Trophoblast cell (in vitro differentiated cells and primary cell): ENCODE measurements around the gene GRID1.
A peak's percentile ranks its signal among the peaks of the same experiment; 100 is the strongest.

Source experiments
- DNase-seq, 2 donors: peaks; one replicate each; pipeline ENCODE4 v3.0.0-alpha.2; 2016
- H2AFZ ChIP-seq: 2 replicates; pipeline ENCODE4 v1.6.1; 2013; ENCODE audit warnings: low read length, moderate library complexity, mild to moderate bottlenecking; ENCODE audit not compliant: insufficient read depth, poor library complexity
- H2AK5ac ChIP-seq: 2 replicates; pipeline ENCODE4 v1.6.1; 2013; ENCODE audit warnings: mild to moderate bottlenecking, low read length
- H2BK120ac ChIP-seq: 2 replicates; pipeline ENCODE4 v1.6.1; 2013; ENCODE audit warnings: low read length, mild to moderate bottlenecking, moderate library complexity; ENCODE audit not compliant: insufficient read depth, poor library complexity
- H2BK12ac ChIP-seq: 2 replicates; pipeline ENCODE4 v1.6.1; 2013; ENCODE audit warnings: mild to moderate bottlenecking, low read length, moderate library complexity
- H2BK5ac ChIP-seq: 2 replicates; pipeline ENCODE4 v1.6.1; 2013; ENCODE audit warnings: low read length, low read depth, moderate library complexity, mild to moderate bottlenecking; ENCODE audit not compliant: poor library complexity
- H3K14ac ChIP-seq: 2 replicates; pipeline ENCODE4 v1.6.1; 2013; ENCODE audit warnings: mild to moderate bottlenecking, low read length
- H3K18ac ChIP-seq: 2 replicates; pipeline ENCODE4 v1.6.1; 2013; ENCODE audit warnings: mild to moderate bottlenecking, low read length
- H3K23ac ChIP-seq: 2 replicates; pipeline ENCODE4 v1.6.1; 2013; ENCODE audit warnings: low read length
- H3K27ac ChIP-seq: 2 replicates; pipeline ENCODE4 v1.5.1; 2013; ENCODE audit warnings: low read depth, mild to moderate bottlenecking, inconsistent platforms, low read length, moderate library complexity
- H3K27me3 ChIP-seq: 2 replicates; pipeline ENCODE4 v1.6.1; 2013; ENCODE audit warnings: inconsistent platforms, mild to moderate bottlenecking, low read length, moderate library complexity; ENCODE audit not compliant: insufficient read depth
- H3K36me3 ChIP-seq, 2 experiments: 1 replicate in 1 of 2; 2 replicates in 1 of 2; pipeline ENCODE4 v1.6.1; 2013; ENCODE audit warnings: low read length in 2 of 2, mild to moderate bottlenecking in 2 of 2, moderate library complexity in 1 of 2; ENCODE audit not compliant: insufficient read depth in 2 of 2, control insufficient read depth in 1 of 2
- H3K4ac ChIP-seq: 2 replicates; pipeline ENCODE4 v1.6.1; 2013; ENCODE audit warnings: low read depth, mild to moderate bottlenecking, low read length, moderate library complexity
- H3K4me1 ChIP-seq, 2 experiments: 1 replicate in 1 of 2; 2 replicates in 1 of 2; pipeline ENCODE4 v1.6.1; 2013; ENCODE audit warnings: low read length in 2 of 2, mild to moderate bottlenecking in 2 of 2, moderate library complexity in 1 of 2; ENCODE audit not compliant: insufficient read depth in 2 of 2, control insufficient read depth in 1 of 2
- H3K4me2 ChIP-seq: 2 replicates; pipeline ENCODE4 v1.6.1; 2013; ENCODE audit warnings: inconsistent platforms, mild to moderate bottlenecking, low read length, moderate library complexity
- H3K4me3 ChIP-seq: 2 replicates; pipeline ENCODE4 v1.5.1; 2013; ENCODE audit warnings: mild to moderate bottlenecking, low read depth, low read length, inconsistent platforms
- H3K79me1 ChIP-seq: one replicate; pipeline ENCODE4 v1.6.1; 2013; ENCODE audit warnings: low read length
- H3K79me2 ChIP-seq: 2 replicates; pipeline ENCODE4 v1.6.1; 2013; ENCODE audit warnings: low read length, mild to moderate bottlenecking; ENCODE audit not compliant: control insufficient read depth, insufficient read depth, poor library complexity
- H3K9ac ChIP-seq: 2 replicates; pipeline ENCODE4 v1.6.1; 2013; ENCODE audit warnings: mild to moderate bottlenecking, low read length
- H3K9me3 ChIP-seq: 2 replicates; pipeline ENCODE4 v1.6.1; 2013; ENCODE audit warnings: low read depth, mild to moderate bottlenecking, control low read depth, inconsistent platforms, low read length; ENCODE audit not compliant: insufficient read depth
- H4K12ac ChIP-seq: 2 replicates; pipeline ENCODE4 v1.6.1; 2013; ENCODE audit warnings: low read depth, mild to moderate bottlenecking, low read length, moderate library complexity
- H4K8ac ChIP-seq: 2 replicates; pipeline ENCODE4 v1.6.1; 2013; ENCODE audit warnings: low read depth, mild to moderate bottlenecking, low read length, moderate library complexity
- H4K91ac ChIP-seq: one replicate; pipeline ENCODE4 v1.6.1; 2013; ENCODE audit warnings: low read depth, mild to moderate bottlenecking, low read length, moderate library complexity
- WGBS: extraction: QIAGEN DNeasy Blood & Tissue Kit; methylation state at CpG from one replicate; pipeline ENCODE4 v1.1.7; 2013; ENCODE audit warnings: missing lambda C conversion rate; ENCODE audit not compliant: insufficient read length, insufficient coverage; ENCODE audit errors: extremely low coverage; 5-methylcytosine and 5-hydroxymethylcytosine counted together

GRID1 gene

GRCh38 chr10:86331861-86332260 is 34.7 kb downstream of the GRID1 start:
- no peak overlapping the region for H3K23ac ChIP-seq
- no peaks in the 10 kb centered on the region for H3K79me2 ChIP-seq
- no peak overlapping the region for H3K9ac ChIP-seq
- no peak overlapping the region for H3K18ac ChIP-seq
- no peak overlapping the region for H2BK12ac ChIP-seq
- H3K36me3 ChIP-seq = no peaks in the 10 kb centered on the region
- no peak for DNase-seq
- no peak overlapping the region for H2BK5ac ChIP-seq
- peaks cover 2% of the 10 kb centered on the region for H3K9me3 ChIP-seq
- no peak overlapping the region for H4K8ac ChIP-seq
- no peak overlapping the region for H2BK120ac ChIP-seq
- H4K91ac ChIP-seq = no peak overlapping the region
- no peak overlapping the region for H2AFZ ChIP-seq
- peaks cover 0 to 3% of the 10 kb centered on the region in 2 experiments for H3K4me1 ChIP-seq
- no peak overlapping the region for H3K4me3 ChIP-seq
- no CpG with 5 or more reads among the region's 8 CpGs for WGBS
- no peaks in the 10 kb centered on the region for H3K27me3 ChIP-seq
- no peak overlapping the region for H3K14ac ChIP-seq
- H3K4ac ChIP-seq = no peak overlapping the region
- H3K4me2 ChIP-seq = no peak overlapping the region
- H3K27ac ChIP-seq = no peak overlapping the region
- no peaks in the 10 kb centered on the region for H3K79me1 ChIP-seq
- no peak overlapping the region for H2AK5ac ChIP-seq
- no peak overlapping the region for H4K12ac ChIP-seq

DNA sequence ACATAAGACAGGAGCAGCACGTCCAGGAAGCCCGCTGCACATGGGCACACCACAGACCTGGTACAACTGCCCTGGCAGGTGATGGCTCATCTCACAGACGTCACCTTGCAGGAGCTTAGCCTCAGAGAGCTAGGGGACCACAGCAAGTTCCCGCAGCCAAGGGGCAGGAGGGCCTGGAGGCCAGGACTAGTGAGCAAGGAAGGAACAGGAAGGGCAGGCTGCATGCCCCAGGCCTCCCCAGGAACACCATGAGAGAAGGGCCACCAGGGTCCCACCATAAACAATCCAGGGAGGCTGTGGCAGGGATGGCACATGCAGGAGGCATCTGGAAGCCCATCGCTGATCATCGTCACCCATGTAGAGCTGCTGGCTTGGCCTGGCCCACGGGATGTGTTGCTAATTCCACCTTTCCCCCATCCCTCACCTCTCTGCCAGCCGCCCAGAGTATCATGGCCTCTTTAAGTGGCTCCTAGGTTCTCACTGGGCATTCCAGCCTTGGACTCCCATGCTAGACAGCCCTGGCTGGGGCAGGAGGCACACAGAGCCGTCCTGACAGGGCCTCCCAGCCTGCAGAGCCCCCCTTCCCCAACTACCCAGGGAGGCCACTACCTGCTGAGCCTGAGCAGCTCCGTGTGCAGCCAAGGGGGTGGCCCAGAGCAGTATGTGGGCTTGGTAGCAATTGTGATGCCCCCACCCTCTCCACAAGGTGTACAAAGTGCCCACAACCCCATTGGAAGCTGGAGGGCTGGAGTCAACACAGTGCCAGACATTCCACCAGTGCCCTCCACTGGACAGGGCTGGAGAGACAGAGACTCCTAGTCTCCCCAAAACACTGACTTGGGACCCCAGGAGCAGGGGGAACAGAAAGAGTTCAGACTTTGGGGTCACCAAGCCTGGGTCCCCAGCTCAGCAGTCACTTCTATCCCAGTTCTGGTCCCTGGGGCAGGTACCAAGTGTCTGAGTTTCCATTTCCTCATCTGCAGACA is 35.5 kb downstream of the GRID1 start:
- Histone ChIP-seq H3K27ac (no peak overlapping the region), H3K79me2 (no peaks in the 10 kb centered on the region), H3K18ac (no peak overlapping the region), H3K23ac (no peak overlapping the region), H3K4me3 (no peak overlapping the region), H2AK5ac (no peak overlapping the region), H3K14ac (no peak overlapping the region), H4K8ac (no peak overlapping the region), H4K91ac (no peak overlapping the region), H4K12ac (no peak overlapping the region), H2AFZ (no peak overlapping the region), H3K79me1 (no peaks in the 10 kb centered on the region), H3K27me3 (no peaks in the 10 kb centered on the region), H3K4ac (no peak overlapping the region), H3K9ac (no peak overlapping the region), H2BK12ac (no peak overlapping the region), H3K4me2 (no peak overlapping the region), H3K9me3 (peaks cover 2% of the 10 kb centered on the region), H3K4me1 (peaks cover 0 to 3% of the 10 kb centered on the region in 2 experiments), H2BK5ac (no peak overlapping the region), H2BK120ac (no peak overlapping the region), H3K36me3 (no peaks in the 10 kb centered on the region)
- no CpG with 5 or more reads among the region's 10 CpGs for WGBS
- no peak for DNase-seq

- H2AFZ ChIP-seq = no peak overlapping the region
- H3K27me3 ChIP-seq = no peaks in the 10 kb centered on the region
- no peak overlapping the region for H3K23ac ChIP-seq
- H3K4me1 ChIP-seq = peaks cover 0 to 3% of the 10 kb centered on the region in 2 experiments
- H4K91ac ChIP-seq = no peak overlapping the region
- peaks cover 2% of the 10 kb centered on the region for H3K9me3 ChIP-seq
- peak overlapping the region; percentile 37 for H3K4me3 ChIP-seq
- H3K4me2 ChIP-seq = no peak overlapping the region
- H3K4ac ChIP-seq = no peak overlapping the region
- DNase-seq = no peak
- no peak overlapping the region for H2BK120ac ChIP-seq
- no peak overlapping the region for H2BK5ac ChIP-seq
- no peak overlapping the region for H3K9ac ChIP-seq
- H2BK12ac ChIP-seq = no peak overlapping the region
- no peaks in the 10 kb centered on the region for H3K79me2 ChIP-seq
- no CpG with 5 or more reads among the region's 16 CpGs for WGBS
- H4K8ac ChIP-seq = no peak overlapping the region
- H3K79me1 ChIP-seq = no peaks in the 10 kb centered on the region
- H3K27ac ChIP-seq = no peak overlapping the region
- no peak overlapping the region for H3K14ac ChIP-seq
- no peak overlapping the region for H3K18ac ChIP-seq
- H3K36me3 ChIP-seq = no peaks in the 10 kb centered on the region
- H2AK5ac ChIP-seq = no peak overlapping the region
- no peak overlapping the region for H4K12ac ChIP-seq
Observed at GRCh38 chr10:86329896-86330680, 36.5 kb downstream of the GRID1 start.

DNA sequence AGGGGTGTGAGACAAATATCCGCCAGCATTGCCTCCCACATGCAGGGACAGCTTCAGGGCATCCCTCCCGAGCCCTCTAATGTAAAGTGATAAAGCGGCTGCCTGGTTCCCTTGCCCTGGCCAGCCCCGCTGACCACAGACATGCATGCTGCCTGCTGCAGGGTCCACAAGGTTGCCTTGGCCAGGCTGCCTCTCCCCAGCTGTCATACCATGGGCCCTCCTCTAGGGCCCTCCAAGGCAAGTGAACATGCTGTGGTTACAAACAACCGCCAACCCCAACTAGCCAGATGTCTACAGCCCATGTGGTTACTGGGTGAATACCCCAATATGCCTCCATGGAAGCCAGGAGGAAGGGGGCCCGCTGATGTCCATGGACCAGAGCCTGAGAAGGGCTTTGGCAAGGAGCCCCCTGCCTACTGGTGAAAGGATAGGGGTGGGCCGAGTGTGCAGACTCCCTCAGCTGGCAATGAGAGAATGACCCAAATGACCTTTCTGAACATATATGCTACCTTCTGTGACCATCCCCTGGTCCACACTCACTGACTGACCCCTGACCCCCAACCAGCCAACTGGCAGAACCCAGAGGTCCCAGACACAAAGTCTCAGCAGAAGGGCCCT is 37.4 kb downstream of the GRID1 start:
- no peaks in the 10 kb centered on the region for H3K79me2 ChIP-seq
- WGBS = no CpG with 5 or more reads among the region's 7 CpGs
- H3K4me2 ChIP-seq = no peak overlapping the region
- no peaks in the 10 kb centered on the region for H3K36me3 ChIP-seq
- DNase-seq = no peak
- no peak overlapping the region for H3K14ac ChIP-seq
- H4K91ac ChIP-seq = no peak overlapping the region
- no peak overlapping the region for H3K23ac ChIP-seq
- no peak overlapping the region for H2AK5ac ChIP-seq
- H2BK120ac ChIP-seq = no peak overlapping the region
- H3K9me3 ChIP-seq = peaks cover 2% of the 10 kb centered on the region
- H2BK12ac ChIP-seq = no peak overlapping the region
- H4K12ac ChIP-seq = no peak overlapping the region
- no peak overlapping the region for H3K4me3 ChIP-seq
- no peak overlapping the region for H3K9ac ChIP-seq
- no peaks in the 10 kb centered on the region for H3K27me3 ChIP-seq
- no peak overlapping the region for H3K27ac ChIP-seq
- no peak overlapping the region for H2AFZ ChIP-seq
- H3K18ac ChIP-seq = no peak overlapping the region
- no peaks in the 10 kb centered on the region for H3K4me1 ChIP-seq
- H3K79me1 ChIP-seq = no peaks in the 10 kb centered on the region
- H3K4ac ChIP-seq = no peak overlapping the region
- H4K8ac ChIP-seq = no peak overlapping the region
- H2BK5ac ChIP-seq = no peak overlapping the region
